HG03066 (cell line): ENCODE results near the gene DDX47.
"Not testable (repeated sequence)": the region's sequence is repeated elsewhere in the genome, so short reads cannot be mapped to it uniquely, and the experiment has no call there.

Experiments used
- ATAC-seq: cut with Tn5 transposase; IDR thresholded peaks from one replicate; pipeline ENCODE4 v1.9.1; 2021; ENCODE audit warnings: low read depth; ENCODE audit not compliant: unreplicated experiment

The DDX47 gene

DNA sequence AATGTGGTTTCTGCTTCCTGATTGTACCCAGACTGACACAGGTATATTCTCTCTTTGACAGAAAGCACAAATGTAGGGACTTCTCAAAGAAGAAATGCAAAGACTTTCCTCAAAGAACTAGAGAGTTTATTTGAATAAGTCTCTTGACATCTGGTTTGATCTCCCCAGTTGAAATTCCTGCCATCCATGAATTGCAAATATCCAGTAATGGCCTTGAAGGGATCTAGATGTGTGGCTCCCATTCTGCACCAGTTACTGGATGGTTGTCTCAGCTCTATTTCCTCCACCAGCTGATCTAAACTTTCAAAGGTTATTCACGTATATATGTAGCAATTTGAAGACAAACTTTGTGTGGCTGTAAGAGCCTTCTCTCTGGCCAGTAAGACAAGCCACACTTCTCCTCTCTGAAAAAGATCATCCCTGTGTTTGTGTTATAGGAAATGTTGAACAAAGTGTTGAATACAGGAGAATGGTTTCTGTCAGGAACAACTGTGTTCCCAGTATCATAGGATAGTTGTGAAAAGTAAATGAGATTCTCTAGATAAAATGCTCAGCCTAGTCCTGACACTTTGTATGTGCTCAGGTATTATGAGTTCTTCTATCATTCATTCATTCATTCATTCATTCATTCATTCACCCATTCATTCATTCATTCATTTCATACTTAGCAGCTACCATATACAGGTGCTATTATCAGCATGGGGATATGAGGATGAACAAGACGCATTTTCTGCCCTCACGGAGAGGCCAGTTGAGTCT lies 55.5 kb downstream of the DDX47 start:
- no peak for ATAC-seq

- no peak for ATAC-seq
These were observed 57.3 kb downstream of the DDX47 start for GRCh38 chr12:12870465-12870864.

DNA sequence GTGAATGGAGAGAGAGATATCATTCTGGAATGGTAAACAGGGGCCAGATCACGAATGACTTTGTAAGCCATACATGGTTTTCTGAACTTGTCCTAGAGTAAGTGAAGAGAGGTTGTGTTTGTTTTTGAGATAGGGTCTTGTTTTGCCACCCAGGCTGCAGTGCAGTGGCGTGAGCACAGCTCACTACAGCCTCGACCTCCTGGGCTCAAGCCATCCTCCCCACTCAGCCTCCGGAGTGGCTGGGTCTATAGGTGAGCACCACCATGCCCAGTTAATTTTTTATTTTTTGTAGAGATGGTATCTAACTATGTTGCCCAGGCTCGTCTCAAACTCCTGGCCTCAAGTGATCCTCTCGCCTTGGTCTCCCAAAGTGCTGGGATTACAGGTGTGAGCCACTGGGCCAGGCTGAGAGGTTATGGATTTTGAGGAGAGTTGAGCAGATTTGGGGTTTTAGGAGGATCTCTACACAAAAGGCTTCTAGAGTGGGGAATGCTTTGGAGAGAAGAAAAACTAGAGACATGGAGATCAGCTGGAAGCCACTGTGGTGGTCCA lies 58.5 kb downstream of the DDX47 start:
- ATAC-seq, result no peak

GRCh38 chr12:12872139-12872933 lies 59.2 kb downstream of the DDX47 start:
- ATAC-seq, result no peak

DNA sequence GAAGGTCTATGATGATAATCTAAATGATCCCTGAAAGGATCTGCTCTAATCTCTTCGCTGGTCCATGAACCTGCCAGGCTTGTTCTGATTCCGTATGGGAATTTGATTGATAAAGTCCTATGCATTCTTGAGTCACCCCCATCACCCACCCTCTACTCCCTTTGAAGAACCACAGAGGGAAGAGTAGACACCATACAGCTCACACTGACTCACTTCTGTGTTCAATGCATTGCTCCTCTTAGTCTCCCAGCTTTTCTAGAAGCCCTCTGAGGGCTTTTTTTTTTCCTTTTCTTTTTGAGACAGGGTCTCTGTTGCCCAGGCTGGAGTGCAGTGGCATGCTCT lies 59.8 kb downstream of the DDX47 start:
- no peak for ATAC-seq

- no peak for ATAC-seq
These were observed 60.9 kb downstream of the DDX47 start for GRCh38 chr12:12874029-12874428.

- not testable (repeated sequence) for ATAC-seq
These were observed 62.2 kb downstream of the DDX47 start for GRCh38 chr12:12875301-12875700.

GRCh38 chr12:12877153-12877768 lies 64.1 kb downstream of the DDX47 start:
- no peak for ATAC-seq

- ATAC-seq, result no peak
These were observed 64.8 kb downstream of the DDX47 start for GRCh38 chr12:12877781-12878455.
